NB4 (cell line): ENCODE results near the gene PATE2.

Experiments
- MAX ChIP-seq: IDR thresholded peaks from 2 replicates; pipeline ENCODE4 v1.6.1; 2011; ENCODE audit warnings: low read depth, low read length
- POLR2A ChIP-seq: IDR thresholded peaks from 2 replicates; pipeline ENCODE4 v1.6.1; 2011; ENCODE audit warnings: mild to moderate bottlenecking; ENCODE audit not compliant: insufficient read length; ENCODE audit errors: extremely low read depth

- TF ChIP-seq POLR2A, result no peak
- TF ChIP-seq MAX, result no peak
Measured at GRCh38 chr11:125777309-125777708, 1.3 kb downstream of the PATE2 start.
